ENCODE data around the gene NAA60. TPM values are rescaled to one million over a fixed set of nuclear protein-coding genes. Genes with fewer than 3 reads are reported as not detected.

Gene NAA60
- total RNA-seq, 1 donor from 2014 or later = 15.7 TPM

DNA sequence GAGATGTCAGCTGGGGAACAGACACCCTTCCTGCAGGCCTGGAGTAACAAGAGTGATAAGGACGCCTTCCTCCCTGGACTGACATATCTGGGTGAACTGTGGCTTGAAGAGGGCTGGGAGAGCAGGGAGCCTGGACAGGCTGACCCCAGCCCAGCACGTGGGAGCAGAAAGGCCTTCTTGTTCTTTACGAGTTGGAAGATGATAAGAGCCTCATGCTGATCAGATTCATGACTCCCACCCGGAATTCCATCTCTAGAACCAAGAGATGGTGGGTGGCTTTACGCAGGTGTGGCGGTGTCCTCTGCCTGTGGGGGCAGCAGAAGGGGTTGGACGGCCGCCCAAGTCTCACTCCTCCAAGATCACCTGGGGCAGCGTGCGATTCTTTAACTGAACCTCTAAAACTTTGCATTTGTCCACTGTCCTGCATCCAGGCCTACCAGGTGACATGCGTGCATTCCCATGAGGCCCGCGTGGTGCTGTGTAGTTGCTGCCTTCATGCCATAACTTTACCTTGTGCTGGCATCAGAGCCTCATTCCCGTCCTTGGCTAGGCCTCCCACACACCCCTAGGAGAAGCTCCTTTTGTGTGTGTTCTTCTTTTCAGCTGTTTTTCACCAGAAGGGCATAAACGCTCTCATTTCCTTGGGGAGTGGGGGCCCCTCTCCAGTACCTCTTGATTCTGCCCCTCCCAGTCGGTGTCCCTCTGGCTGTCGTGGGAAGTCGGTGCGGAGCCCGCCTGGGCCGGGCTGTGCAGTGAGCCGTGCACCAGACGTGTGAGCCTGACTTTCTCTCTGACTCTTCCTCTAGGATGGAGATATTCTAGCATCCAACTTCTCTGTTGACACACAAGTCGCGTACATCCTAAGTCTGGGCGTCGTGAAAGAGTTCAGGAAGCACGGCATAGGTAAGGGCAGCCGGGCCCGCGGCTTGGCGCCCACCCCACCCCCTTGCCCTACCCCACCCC, 38.5 kb downstream of the NAA60 start:
- Histone ChIP-seq H3K36me3 (ENCODE audit: control insufficient read depth in 3 of 3, insufficient read depth in 3 of 3, low read length in 3 of 3) (peaks cover 56 to 67% (median 58%) of the 10 kb centered on the region in 3 donors), H3K4me3 (ENCODE audit: low read length in 3 of 3) (no peak overlapping the region), H3K27me3 (ENCODE audit: control insufficient read depth in 3 of 3, insufficient read depth in 3 of 3, low read length in 3 of 3) (no peaks in the 10 kb centered on the region), H3K9me3 (ENCODE audit: control insufficient read depth in 3 of 3, low read length in 3 of 3) (no peaks in the 10 kb centered on the region), H3K4me1 (ENCODE audit: control insufficient read depth in 3 of 3, insufficient read depth in 3 of 3, low read length in 3 of 3) (peaks cover 2 to 13% (median 9%) of the 10 kb centered on the region in 3 donors), H3K27ac (ENCODE audit: low read depth, low read length) (no peak overlapping the region), H3K9ac (ENCODE audit: low read depth in 1 of 3, low read length in 3 of 3) (no peak overlapping the region)

DNA sequence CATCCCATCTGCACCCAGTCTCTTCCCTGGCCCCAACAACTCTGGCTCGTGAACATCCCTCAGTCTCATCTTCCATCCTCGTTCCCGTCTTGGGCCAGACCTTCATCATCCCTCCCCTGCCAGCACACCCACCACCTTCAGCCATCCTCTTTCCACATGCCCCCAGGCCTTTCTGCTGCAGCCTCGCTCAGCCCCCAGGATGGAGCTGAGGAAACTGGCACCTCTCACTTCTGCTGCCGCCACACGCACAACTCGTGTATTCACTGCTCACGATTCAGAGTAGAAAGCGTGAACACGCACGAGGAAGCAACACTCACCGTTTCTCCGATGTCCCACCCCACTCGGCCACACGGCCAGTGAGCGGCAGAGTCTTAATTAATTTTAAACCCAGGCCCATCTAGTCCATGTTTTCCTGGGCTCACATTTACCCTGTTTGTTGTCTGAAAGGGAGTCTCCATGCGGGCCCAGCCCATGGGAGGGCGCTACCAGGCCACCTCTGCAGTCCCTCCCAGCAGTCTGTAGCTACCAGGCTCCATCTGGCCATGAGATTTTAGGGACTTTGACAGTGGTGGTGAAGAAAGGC, 39.3 kb downstream of the NAA60 start:
- Histone ChIP-seq H3K36me3 (ENCODE audit: control insufficient read depth in 3 of 3, insufficient read depth in 3 of 3, low read length in 3 of 3) (peaks cover 56 to 71% (median 58%) of the 10 kb centered on the region in 3 donors), H3K9ac (ENCODE audit: low read depth in 1 of 3, low read length in 3 of 3) (no peak overlapping the region), H3K9me3 (ENCODE audit: control insufficient read depth in 3 of 3, low read length in 3 of 3) (no peaks in the 10 kb centered on the region), H3K4me1 (ENCODE audit: control insufficient read depth in 3 of 3, insufficient read depth in 3 of 3, low read length in 3 of 3) (peaks cover 2 to 13% (median 9%) of the 10 kb centered on the region in 3 donors), H3K27ac (ENCODE audit: low read depth, low read length) (no peak overlapping the region), H3K4me3 (ENCODE audit: low read length in 3 of 3) (no peak overlapping the region), H3K27me3 (ENCODE audit: control insufficient read depth in 3 of 3, insufficient read depth in 3 of 3, low read length in 3 of 3) (no peaks in the 10 kb centered on the region)

DNA sequence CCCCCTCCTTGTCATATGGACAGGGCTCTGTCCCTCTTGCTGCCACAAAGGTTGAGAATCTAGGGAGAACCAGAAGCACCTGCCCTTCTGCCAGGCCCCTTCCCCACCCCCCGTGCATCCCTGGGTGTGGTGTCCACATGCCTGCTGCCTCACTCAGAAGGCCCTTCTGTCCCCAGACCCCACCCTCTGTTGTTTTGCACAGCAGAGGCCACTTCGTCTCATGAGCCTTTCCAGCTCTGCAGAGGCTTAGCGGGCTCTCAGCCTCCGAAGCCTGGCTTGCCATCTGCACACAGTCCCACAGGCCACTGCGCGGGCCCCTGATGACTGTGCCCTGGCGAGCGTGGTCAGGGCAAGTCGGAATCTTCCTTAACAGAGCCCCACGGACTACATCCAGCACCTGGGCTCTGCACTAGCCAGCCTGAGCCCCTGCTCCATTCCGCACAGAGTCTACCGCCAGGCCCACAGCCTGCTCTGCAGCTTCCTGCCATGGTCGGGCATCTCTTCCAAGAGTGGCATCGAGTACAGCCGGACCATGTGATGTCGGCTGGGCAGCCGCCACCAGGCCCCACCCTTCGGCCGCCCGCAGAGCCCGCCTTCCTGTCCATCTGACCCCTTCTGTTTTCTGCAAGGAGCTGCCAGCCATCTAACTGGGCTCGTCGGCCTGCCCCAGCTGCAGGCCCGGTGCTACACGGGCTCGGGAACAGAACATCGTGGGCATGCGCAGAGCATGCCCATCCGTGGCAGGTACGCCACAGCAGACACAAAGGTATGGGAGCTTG, 41.0 kb downstream of the NAA60 start:
- no peak overlapping the region for H3K27ac ChIP-seq (ENCODE audit: low read depth, low read length)
- peaks cover 0 to 7% (median 5%) of the 10 kb centered on the region in 3 donors for H3K4me1 ChIP-seq (ENCODE audit: control insufficient read depth in 3 of 3, insufficient read depth in 3 of 3, low read length in 3 of 3)
- H3K36me3 ChIP-seq (ENCODE audit: control insufficient read depth in 3 of 3, insufficient read depth in 3 of 3, low read length in 3 of 3) = peaks cover 51 to 67% (median 53%) of the 10 kb centered on the region in 3 donors
- H3K9ac ChIP-seq (ENCODE audit: low read depth in 1 of 3, low read length in 3 of 3) = no peak overlapping the region
- no peak overlapping the region for H3K4me3 ChIP-seq (ENCODE audit: low read length in 3 of 3)
- no peaks in the 10 kb centered on the region for H3K9me3 ChIP-seq (ENCODE audit: control insufficient read depth in 3 of 3, low read length in 3 of 3)
- no peaks in the 10 kb centered on the region for H3K27me3 ChIP-seq (ENCODE audit: control insufficient read depth in 3 of 3, insufficient read depth in 3 of 3, low read length in 3 of 3)

DNA sequence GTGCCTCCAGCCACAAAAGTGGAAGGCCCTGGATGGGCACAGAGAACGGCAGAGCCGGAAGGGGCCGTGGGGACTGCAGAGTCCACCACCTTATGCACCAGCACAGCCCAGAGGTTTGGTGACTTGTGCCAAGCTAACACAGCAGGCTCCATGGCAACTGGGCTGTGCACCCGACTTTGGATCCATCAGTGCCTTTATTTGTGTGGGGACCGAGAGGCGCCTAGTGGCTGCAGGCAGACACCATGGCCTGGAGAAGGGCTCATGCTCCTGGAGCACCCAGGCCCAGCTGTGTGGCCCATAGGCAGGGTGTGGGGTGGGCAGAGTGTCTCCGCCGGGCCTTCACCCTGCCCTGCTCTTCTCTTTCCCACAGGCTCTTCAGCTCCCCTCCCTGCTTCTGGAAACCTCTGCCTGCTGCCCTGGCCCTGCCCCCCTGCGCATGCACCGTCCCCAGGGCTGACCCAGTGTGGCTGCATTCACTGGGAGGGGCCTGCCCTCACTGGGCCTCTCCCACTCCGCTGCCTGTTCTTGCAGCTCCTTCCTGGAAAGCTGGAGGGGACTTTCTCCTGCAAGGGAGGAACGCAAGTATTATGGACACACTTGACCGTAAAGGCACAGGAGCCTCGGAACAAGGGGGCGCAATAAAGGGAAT, 41.7 kb downstream of the NAA60 start:
- H3K4me3 ChIP-seq (ENCODE audit: low read length in 3 of 3) = no peak overlapping the region
- no peak overlapping the region for H3K27ac ChIP-seq (ENCODE audit: low read depth, low read length)
- H3K36me3 ChIP-seq (ENCODE audit: control insufficient read depth in 3 of 3, insufficient read depth in 3 of 3, low read length in 3 of 3) = peaks cover 48 to 62% (median 49%) of the 10 kb centered on the region in 3 donors
- no peaks in the 10 kb centered on the region for H3K27me3 ChIP-seq (ENCODE audit: control insufficient read depth in 3 of 3, insufficient read depth in 3 of 3, low read length in 3 of 3)
- H3K9me3 ChIP-seq (ENCODE audit: control insufficient read depth in 3 of 3, low read length in 3 of 3) = no peaks in the 10 kb centered on the region
- H3K4me1 ChIP-seq (ENCODE audit: control insufficient read depth in 3 of 3, insufficient read depth in 3 of 3, low read length in 3 of 3) = peaks cover 0 to 7% (median 5%) of the 10 kb centered on the region in 3 donors
- H3K9ac ChIP-seq (ENCODE audit: low read depth in 1 of 3, low read length in 3 of 3) = no peak overlapping the region

DNA sequence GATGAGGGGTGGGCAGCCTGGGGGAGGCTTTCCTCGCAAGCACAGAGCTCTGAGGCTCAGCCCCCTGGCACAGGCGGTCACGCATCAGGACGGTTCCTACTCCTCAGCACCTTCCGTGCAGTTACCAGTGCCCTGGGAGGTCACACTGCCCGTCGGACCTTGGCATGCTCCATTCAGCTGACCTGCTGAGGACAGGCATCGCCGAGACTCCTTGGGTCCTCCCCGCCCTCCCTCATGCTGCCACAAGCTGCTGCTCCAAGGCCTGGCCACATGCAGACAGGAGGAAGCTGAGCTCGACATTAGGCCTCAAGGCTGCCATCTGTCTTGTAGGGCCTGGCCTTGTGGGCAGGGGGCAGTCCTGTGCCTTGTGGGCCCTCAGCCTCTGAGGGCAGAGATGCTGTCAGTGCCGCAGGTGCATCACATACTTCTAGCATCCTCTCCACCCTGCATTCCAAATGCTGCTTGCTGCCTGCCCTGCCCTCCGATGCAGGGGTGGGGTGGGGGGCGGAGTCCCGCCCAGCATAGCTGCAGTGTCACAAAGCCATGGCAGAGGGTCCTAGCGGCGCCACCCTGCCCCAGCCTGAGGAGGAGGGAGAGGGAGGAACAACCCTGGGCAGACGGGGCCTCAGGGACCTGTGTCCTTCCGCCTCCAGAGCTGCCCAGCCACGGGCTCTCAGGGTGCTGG, 42.5 kb downstream of the NAA60 start:
- Histone ChIP-seq H3K4me1 (ENCODE audit: control insufficient read depth in 3 of 3, insufficient read depth in 3 of 3, low read length in 3 of 3) (peaks cover under 1 to 9% (median 7%) of the 10 kb centered on the region in 3 donors), H3K27me3 (ENCODE audit: control insufficient read depth in 3 of 3, insufficient read depth in 3 of 3, low read length in 3 of 3) (no peaks in the 10 kb centered on the region), H3K9me3 (ENCODE audit: control insufficient read depth in 3 of 3, low read length in 3 of 3) (no peaks in the 10 kb centered on the region), H3K36me3 (ENCODE audit: control insufficient read depth in 3 of 3, insufficient read depth in 3 of 3, low read length in 3 of 3) (peaks cover 47 to 62% (median 48%) of the 10 kb centered on the region in 3 donors), H3K9ac (ENCODE audit: low read depth in 1 of 3, low read length in 3 of 3) (peak overlapping the region in 1 of 3 donors; percentile 16), H3K27ac (ENCODE audit: low read depth, low read length) (no peak overlapping the region), H3K4me3 (ENCODE audit: low read length in 3 of 3) (no peak overlapping the region)

DNA sequence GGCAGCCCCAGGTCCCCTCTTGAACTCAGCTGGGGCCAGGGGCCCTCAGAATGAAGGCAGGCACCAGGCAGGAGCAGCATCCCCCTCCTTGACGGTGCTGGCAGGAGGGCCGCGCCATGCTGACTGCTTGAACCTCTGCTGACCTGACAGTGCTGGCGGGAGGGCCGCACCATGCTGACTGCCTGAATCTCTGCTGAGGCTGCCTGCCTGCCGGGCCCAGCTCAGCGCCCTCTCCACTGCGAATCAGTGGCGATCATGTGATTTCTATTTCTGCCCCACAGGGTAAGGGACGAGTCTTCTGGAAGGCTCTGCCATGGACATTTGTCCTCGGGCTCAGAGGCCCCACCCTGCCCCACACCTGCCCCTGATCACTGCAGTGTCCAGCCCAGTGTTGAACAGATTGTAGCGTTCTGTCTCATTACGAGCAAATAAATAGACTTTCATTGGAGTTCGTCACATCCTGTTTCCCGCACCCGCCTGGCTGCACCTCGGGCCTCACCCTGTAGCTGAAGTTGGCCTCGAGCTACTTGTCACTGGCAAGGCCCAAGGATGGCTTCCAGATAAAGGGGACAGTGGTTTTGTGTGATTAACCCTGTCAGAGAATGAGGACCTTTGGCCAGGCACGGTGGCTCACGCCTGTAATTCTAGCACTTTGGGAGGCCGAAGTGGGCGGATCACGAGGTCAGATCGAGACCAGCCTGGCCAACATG, 43.2 kb downstream of the NAA60 start:
- no peak overlapping the region for H3K27ac ChIP-seq (ENCODE audit: low read depth, low read length)
- peak overlapping the region in 1 of 3 donors; percentile 16 for H3K9ac ChIP-seq (ENCODE audit: low read depth in 1 of 3, low read length in 3 of 3)
- H3K9me3 ChIP-seq (ENCODE audit: control insufficient read depth in 3 of 3, low read length in 3 of 3) = no peaks in the 10 kb centered on the region
- no peak overlapping the region for H3K4me3 ChIP-seq (ENCODE audit: low read length in 3 of 3)
- no peaks in the 10 kb centered on the region for H3K27me3 ChIP-seq (ENCODE audit: control insufficient read depth in 3 of 3, insufficient read depth in 3 of 3, low read length in 3 of 3)
- peaks cover 42 to 56% (median 44%) of the 10 kb centered on the region in 3 donors for H3K36me3 ChIP-seq (ENCODE audit: control insufficient read depth in 3 of 3, insufficient read depth in 3 of 3, low read length in 3 of 3)
- H3K4me1 ChIP-seq (ENCODE audit: control insufficient read depth in 3 of 3, insufficient read depth in 3 of 3, low read length in 3 of 3) = peaks cover 4 to 10% (median 7%) of the 10 kb centered on the region in 3 donors

DNA sequence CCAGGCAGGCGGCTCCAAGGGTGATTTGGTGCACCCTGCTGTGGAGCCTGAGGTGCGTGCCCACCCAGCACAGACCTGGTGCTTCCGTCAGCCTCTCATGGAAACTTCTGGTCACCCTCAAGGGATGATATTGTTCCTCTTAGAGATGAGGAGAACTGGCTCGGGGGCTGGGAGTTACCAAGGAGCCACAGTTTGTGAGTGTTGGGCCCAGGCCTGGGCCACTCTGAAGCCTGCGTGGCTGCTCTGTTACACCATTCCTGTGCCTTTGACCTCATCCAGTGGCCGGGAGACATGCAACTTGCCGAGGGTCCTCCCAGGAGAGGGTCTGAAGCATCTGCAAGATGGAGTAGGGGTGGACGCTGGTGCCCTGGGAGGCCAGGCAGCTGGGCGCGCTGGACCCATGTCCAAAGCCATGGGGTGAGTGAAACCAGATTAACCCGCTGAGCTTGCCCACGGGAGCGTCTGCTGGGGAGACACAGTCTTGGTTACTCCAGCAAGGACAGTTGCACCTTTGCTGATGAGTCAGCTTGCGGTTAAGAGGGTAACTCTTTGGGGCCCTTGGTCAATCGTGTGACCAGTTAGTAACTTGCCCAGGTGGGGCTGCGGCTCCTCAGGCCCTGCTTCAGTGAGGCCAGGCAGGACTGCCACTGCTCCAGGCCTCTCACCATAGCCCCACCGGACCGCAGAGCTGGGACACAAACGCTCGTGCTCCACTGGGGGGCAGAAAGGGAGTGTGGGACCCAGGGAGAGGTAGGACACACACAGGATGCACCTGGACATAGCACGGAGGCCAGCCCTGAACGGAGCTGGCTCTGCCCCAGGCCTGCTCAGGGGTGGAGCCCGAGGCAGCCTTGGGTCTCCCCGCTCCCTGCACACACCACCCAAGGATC, 44.3 kb downstream of the NAA60 start:
- Histone ChIP-seq H3K9ac (ENCODE audit: low read depth in 1 of 3, low read length in 3 of 3) (no peak overlapping the region), H3K36me3 (ENCODE audit: control insufficient read depth in 3 of 3, insufficient read depth in 3 of 3, low read length in 3 of 3) (peaks cover 34 to 46% (median 35%) of the 10 kb centered on the region in 3 donors), H3K4me1 (ENCODE audit: control insufficient read depth in 3 of 3, insufficient read depth in 3 of 3, low read length in 3 of 3) (peaks cover 4 to 7% (median 7%) of the 10 kb centered on the region in 3 donors), H3K27ac (ENCODE audit: low read depth, low read length) (no peak overlapping the region), H3K9me3 (ENCODE audit: control insufficient read depth in 3 of 3, low read length in 3 of 3) (no peaks in the 10 kb centered on the region), H3K4me3 (ENCODE audit: low read length in 3 of 3) (no peak overlapping the region), H3K27me3 (ENCODE audit: control insufficient read depth in 3 of 3, insufficient read depth in 3 of 3, low read length in 3 of 3) (no peaks in the 10 kb centered on the region)

DNA sequence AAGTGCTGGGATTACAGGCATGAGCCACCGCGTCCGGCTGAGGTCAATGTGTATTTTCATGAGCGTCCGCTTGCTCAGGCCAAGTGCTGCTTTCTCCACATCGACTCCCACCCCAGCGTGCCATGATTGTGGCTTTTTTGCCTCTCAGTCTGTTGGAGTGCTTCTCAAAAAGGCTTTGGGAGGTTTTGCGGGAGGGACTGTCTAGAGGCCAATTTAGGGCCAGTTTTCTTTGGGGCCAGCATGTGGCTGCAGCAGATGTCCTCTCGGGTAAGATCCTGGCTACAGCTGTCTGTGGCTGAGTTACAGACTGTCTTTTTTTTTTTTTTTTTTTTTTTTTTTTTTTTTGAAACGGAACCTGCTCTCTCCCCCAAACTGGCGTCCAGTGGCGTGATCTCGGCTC, 45.3 kb downstream of the NAA60 start:
- no peaks in the 10 kb centered on the region for H3K9me3 ChIP-seq (ENCODE audit: control insufficient read depth in 3 of 3, low read length in 3 of 3)
- no peak overlapping the region for H3K9ac ChIP-seq (ENCODE audit: low read depth in 1 of 3, low read length in 3 of 3)
- H3K27ac ChIP-seq (ENCODE audit: low read depth, low read length) = no peak overlapping the region
- no peak overlapping the region for H3K4me3 ChIP-seq (ENCODE audit: low read length in 3 of 3)
- no peaks in the 10 kb centered on the region for H3K27me3 ChIP-seq (ENCODE audit: control insufficient read depth in 3 of 3, insufficient read depth in 3 of 3, low read length in 3 of 3)
- H3K4me1 ChIP-seq (ENCODE audit: control insufficient read depth in 3 of 3, insufficient read depth in 3 of 3, low read length in 3 of 3) = peaks cover 4 to 7% (median 7%) of the 10 kb centered on the region in 3 donors
- H3K36me3 ChIP-seq (ENCODE audit: control insufficient read depth in 3 of 3, insufficient read depth in 3 of 3, low read length in 3 of 3) = peaks cover 24 to 36% (median 24%) of the 10 kb centered on the region in 3 donors
